K562 (cell line): ENCODE measurements around the gene TEX264. TPM values are rescaled to one million over a fixed set of nuclear protein-coding genes. Genes with fewer than 3 reads are reported as not detected.

Source experiments
- ATAC-seq: fragments of 200-7000 bp; cut with Tn5 transposase; 3 replicates; pipeline ENCODE4 v1.9.1; 2020; ENCODE audit warnings: moderate library complexity
- BruUV-seq: library from RNA; stranded (reverse); fragments of 400-500 nt; replicated peaks from 2 replicates; lab custom pipeline; 2021; lab: Mats Ljungman, UMichigan
- CTCF ChIA-PET: fragments of 300-600 bp; formaldehyde crosslinking; extraction: SDS; loops from one replicate; lab custom pipeline; 2021; ENCODE audit warnings: low intra/inter-chr PET ratio; lab: Yijun Ruan, JAX
- POLR2A ChIA-PET: fragments of 300-600, 350-650 bp; sonication (Branson Sonifier 250); formaldehyde crosslinking; extraction: SDS; loops from one replicate; lab custom pipeline; 2021; ENCODE audit warnings: antibody characterized with exemption, inconsistent platforms; lab: Yijun Ruan, JAX
- DNase-seq, 4 experiments: peaks; one replicate each; pipeline versions ENCODE4 v3.0.0 to v3.0.0-alpha.2; 2011 to 2018; ENCODE audit warnings: low spot score in 3 of 4, mixed read lengths in 3 of 4; ENCODE audit errors: extremely low read depth in 1 of 4
- FAIRE-seq: peaks from 2 replicates; lab custom pipeline; 2011; peaks lifted over from hg19 to GRCh38; lab: Jason Lieb, UNC
- H2AFZ ChIP-seq: 2 replicates; pipeline ENCODE4 v1.6.0; 2011; ENCODE audit warnings: low read depth, low read length, control low read depth, inconsistent platforms
- H3K27ac ChIP-seq: fragments of 200-600 bp; 3 replicates; pipeline ENCODE4 v1.8.0; 2011; ENCODE audit warnings: low read depth, mild to moderate bottlenecking, control low read depth, inconsistent platforms, low read length, moderate library complexity, mixed read lengths; ENCODE audit errors: extremely low read depth
- H3K27me3 ChIP-seq, 2 experiments: fragments of 300-600 bp in 1 of 2; 2 replicates in 1 of 2; 3 replicates in 1 of 2; pipeline versions ENCODE4 v1.6.0 to v1.8.0; 2011; ENCODE audit warnings: inconsistent platforms in 2 of 2, low read length in 2 of 2, mild to moderate bottlenecking in 1 of 2, mixed read lengths in 1 of 2, moderate library complexity in 1 of 2; ENCODE audit not compliant: control insufficient read depth in 2 of 2, insufficient read depth in 2 of 2
- H3K36me3 ChIP-seq: fragments of 300-600 bp; 3 replicates; pipeline ENCODE4 v1.8.0; 2011; ENCODE audit warnings: mild to moderate bottlenecking, low read length, inconsistent platforms; ENCODE audit not compliant: control insufficient read depth, insufficient read depth
- H3K4me1 ChIP-seq, 2 experiments: fragments of 200-600 bp in 1 of 2; replicated peaks in 1 of 2; 2 replicates in 1 of 2; 3 replicates in 1 of 2; pipeline versions ENCODE4 v1.5.1 to v1.8.0; 2011; ENCODE audit warnings: inconsistent platforms in 2 of 2, low read length in 2 of 2, mild to moderate bottlenecking in 1 of 2, mixed read lengths in 1 of 2, moderate library complexity in 1 of 2; ENCODE audit not compliant: control insufficient read depth in 2 of 2, insufficient read depth in 2 of 2
- H3K4me2 ChIP-seq: 2 replicates; pipeline ENCODE4 v1.6.1; 2011; ENCODE audit warnings: low read length, control low read depth, inconsistent platforms, mixed read lengths; ENCODE audit not compliant: insufficient read depth
- H3K4me3 ChIP-seq: fragments of 200-600 bp; sonication (generic), shearing (Covaris generic); 2 replicates; pipeline ENCODE4 v1.5.1; 2016; ENCODE audit warnings: control low read depth, inconsistent platforms
- H3K79me2 ChIP-seq: fragments of 200-600 bp; 3 replicates; pipeline ENCODE4 v1.8.0; 2011; ENCODE audit warnings: low read length, inconsistent platforms; ENCODE audit not compliant: control insufficient read depth, insufficient read depth
- H3K9ac ChIP-seq, 2 experiments: 2 replicates each; pipeline versions ENCODE4 v1.6.0 to v1.6.1; 2011; ENCODE audit warnings: low read depth in 2 of 2, low read length in 2 of 2, control low read depth in 1 of 2, inconsistent platforms in 1 of 2, mild to moderate bottlenecking in 1 of 2, mixed read lengths in 1 of 2; ENCODE audit not compliant: insufficient read depth in 1 of 2
- H3K9me1 ChIP-seq: one replicate; pipeline ENCODE4 v1.6.0; 2011; ENCODE audit warnings: inconsistent platforms, mild to moderate bottlenecking, low read length, moderate library complexity; ENCODE audit not compliant: control insufficient read depth, insufficient read depth
- H3K9me3 ChIP-seq: replicated peaks from 2 replicates; pipeline ENCODE4 v1.5.1; 2011; ENCODE audit warnings: low read depth, low read length, inconsistent platforms; ENCODE audit not compliant: control insufficient read depth, insufficient read depth
- H4K20me1 ChIP-seq: replicated peaks from 2 replicates; pipeline ENCODE4 v1.6.1; 2011; ENCODE audit warnings: low read length, inconsistent platforms, mixed read lengths; ENCODE audit not compliant: control insufficient read depth, insufficient read depth
- EHMT2 ChIP-seq: fragments of 450-650 bp; IDR thresholded peaks from 2 replicates; pipeline ENCODE4 v1.6.1; 2018; ENCODE audit warnings: antibody characterized with exemption
- MCM5 ChIP-seq: fragments of 450-650 bp; IDR thresholded peaks from 2 replicates; pipeline ENCODE4 v1.6.1; 2016; ENCODE audit warnings: low read depth
- ZNF232 ChIP-seq: sonication (generic); formaldehyde crosslinking; IDR thresholded peaks from 2 replicates; pipeline ENCODE4 v1.8.0; 2022; ENCODE audit warnings: mild to moderate bottlenecking, missing genetic modification reagents
- WGBS: fragments of 100-300 bp; shearing (Covaris generic); methylation state at CpG from one replicate; pipeline ENCODE4 v1.1.6; 2016; ENCODE audit warnings: low coverage, mixed read lengths; ENCODE audit not compliant: insufficient coverage; ENCODE audit errors: missing lambda C conversion rate; 5-methylcytosine and 5-hydroxymethylcytosine counted together
- in situ Hi-C: fragments of 300-500 bp; cut with MboI; formaldehyde crosslinking; loops from 4 replicates; pipeline ENCODE4 v1.15.0; 2018; ENCODE audit warnings: inconsistent platforms, mixed read lengths
- intact Hi-C: fragments of 100-400 bp; cut with micrococcal nuclease; formaldehyde crosslinking; loops from 2 replicates; pipeline ENCODE4 v1.14.2; 2022
- polyA plus RNA-seq, 8 experiments: library from polyadenylated mRNA; depleted of rRNA in 4 of 8; stranded (reverse) in 5 of 8; unstranded in 3 of 8; fragments of >200 nt; fragmentation: Nextera tagmentation in 2 of 8; fragmentation: Illumina TruSeq in 1 of 8; extraction: Ambion mirVana in 2 of 8; extraction: Trizol in 1 of 8; gene quantifications; 2 replicates each; pipeline versions ENCODE4 v1.2.1 to v1.2.3, GENCODE V29; 2011 to 2014; ENCODE audit warnings: inconsistent platforms in 1 of 8, missing spikeins in 1 of 8
- total RNA-seq, 7 experiments: library from RNA; depleted of rRNA in 6 of 7; stranded (reverse); fragments of >200 nt in 6 of 7; fragmentation: Illumina TruSeq in 2 of 7; extraction: Trizol in 2 of 7; gene quantifications; 2 replicates each; pipeline versions ENCODE4 v1.2.1 to v1.2.3, GENCODE V29; 2011 to 2021; ENCODE audit warnings: low replicate concordance in 1 of 7
- TF ChIP-seq, protein P1 (sequence below): fragments of 150-350 bp; IDR thresholded peaks from 2 replicates; pipeline ENCODE4 v1.6.1; 2014; ENCODE audit warnings: low read depth, mild to moderate bottlenecking, low read length, borderline replicate concordance
- TF ChIP-seq, protein P2 (sequence below): sonication (generic); formaldehyde crosslinking; IDR thresholded peaks from 2 replicates; pipeline ENCODE4 v1.8.1; 2023; ENCODE audit warnings: mild to moderate bottlenecking, missing genetic modification reagents, moderate library complexity
- TF ChIP-seq, protein P3 (sequence below): sonication (generic); formaldehyde crosslinking; IDR thresholded peaks from 2 replicates; pipeline ENCODE4 v1.9.0; 2022; ENCODE audit warnings: mild to moderate bottlenecking, missing genetic modification reagents

The TEX264 gene
- total and polyA plus RNA-seq, 9 of the 15 experiments (the other 6 are each of a cell fraction or from before 2014, with no cell fraction given) = 4.1 to 47.0 (median 31.0) TPM

DNA sequence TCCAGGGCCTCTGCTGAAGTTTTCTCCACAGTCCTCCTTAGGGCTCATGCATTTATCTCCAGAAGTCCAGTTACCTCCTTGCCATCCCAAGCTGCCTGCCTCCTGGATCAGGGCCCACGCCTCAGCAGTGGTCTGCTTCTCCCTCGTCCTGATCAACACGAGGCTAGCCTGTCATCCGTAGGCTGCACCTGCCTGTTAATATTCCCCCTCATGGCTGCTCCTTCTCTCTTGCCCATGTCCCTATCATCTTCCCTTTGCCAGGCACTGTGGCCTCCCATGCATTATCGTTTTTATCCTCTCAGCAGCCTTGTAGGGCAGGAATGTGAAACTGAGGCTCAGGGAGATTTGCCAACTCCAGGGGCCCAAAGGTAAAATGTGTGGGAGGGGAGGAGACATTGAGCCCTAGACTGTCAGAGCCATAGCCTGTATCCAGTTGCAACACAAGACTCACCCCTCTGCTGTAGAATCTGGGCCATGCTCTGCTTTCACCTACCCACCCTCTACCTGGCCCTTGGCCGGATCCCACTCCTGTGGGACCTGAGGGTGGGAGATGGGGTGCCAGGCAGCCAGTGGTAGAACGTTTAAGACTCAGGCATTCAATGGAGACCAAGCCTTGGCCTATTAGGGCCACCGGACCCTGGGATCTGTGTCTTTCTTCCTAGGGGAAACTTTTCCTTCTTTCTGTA, 40.4 kb downstream of the TEX264 start (continued):
- TF ChIP-seq, protein P1, sequence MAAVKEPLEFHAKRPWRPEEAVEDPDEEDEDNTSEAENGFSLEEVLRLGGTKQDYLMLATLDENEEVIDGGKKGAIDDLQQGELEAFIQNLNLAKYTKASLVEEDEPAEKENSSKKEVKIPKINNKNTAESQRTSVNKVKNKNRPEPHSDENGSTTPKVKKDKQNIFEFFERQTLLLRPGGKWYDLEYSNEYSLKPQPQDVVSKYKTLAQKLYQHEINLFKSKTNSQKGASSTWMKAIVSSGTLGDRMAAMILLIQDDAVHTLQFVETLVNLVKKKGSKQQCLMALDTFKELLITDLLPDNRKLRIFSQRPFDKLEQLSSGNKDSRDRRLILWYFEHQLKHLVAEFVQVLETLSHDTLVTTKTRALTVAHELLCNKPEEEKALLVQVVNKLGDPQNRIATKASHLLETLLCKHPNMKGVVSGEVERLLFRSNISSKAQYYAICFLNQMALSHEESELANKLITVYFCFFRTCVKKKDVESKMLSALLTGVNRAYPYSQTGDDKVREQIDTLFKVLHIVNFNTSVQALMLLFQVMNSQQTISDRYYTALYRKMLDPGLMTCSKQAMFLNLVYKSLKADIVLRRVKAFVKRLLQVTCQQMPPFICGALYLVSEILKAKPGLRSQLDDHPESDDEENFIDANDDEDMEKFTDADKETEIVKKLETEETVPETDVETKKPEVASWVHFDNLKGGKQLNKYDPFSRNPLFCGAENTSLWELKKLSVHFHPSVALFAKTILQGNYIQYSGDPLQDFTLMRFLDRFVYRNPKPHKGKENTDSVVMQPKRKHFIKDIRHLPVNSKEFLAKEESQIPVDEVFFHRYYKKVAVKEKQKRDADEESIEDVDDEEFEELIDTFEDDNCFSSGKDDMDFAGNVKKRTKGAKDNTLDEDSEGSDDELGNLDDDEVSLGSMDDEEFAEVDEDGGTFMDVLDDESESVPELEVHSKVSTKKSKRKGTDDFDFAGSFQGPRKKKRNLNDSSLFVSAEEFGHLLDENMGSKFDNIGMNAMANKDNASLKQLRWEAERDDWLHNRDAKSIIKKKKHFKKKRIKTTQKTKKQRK = no peak
- TF ChIP-seq EHMT2 = no peak

DNA sequence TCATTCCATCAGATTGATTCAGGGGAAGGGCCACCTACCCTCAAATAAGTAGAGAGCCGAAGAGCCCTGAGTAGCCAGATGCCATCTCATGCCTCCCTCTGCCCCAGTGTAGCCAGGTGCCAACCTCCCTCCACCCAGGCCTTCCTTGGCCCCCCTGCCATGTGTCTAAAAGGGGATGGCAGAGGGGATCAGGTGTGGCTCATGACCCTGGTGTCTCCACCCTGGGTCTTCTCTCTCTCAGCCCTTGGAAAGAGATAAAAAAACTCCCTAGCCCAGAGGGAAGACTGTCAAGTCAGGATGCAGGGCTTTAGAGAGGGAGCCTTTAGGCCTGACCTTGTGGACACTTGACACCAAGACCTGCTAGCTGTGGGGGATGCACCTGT, 41.0 kb downstream of the TEX264 start:
- H3K36me3 ChIP-seq = no peaks in the 10 kb centered on the region
- peaks cover 0 to 51% of the 10 kb centered on the region in 2 experiments; a peak in 4 of 5 replicates for H3K27me3 ChIP-seq
- no peaks in the 10 kb centered on the region for H3K79me2 ChIP-seq
- H3K9me3 ChIP-seq = no peaks in the 10 kb centered on the region
- H3K4me1 ChIP-seq = peaks cover 0 to 2% of the 10 kb centered on the region in 2 experiments; a peak in 2 of 5 replicates
- no peaks in the 10 kb centered on the region for H3K9me1 ChIP-seq
- 0 out of 2 replicates have a peak, but pooled peaks cover 6% of the 10 kb centered on the region for H4K20me1 ChIP-seq
- intact Hi-C loops = no loop called here
- no peak for DNase-seq
- H3K27ac ChIP-seq = no peak overlapping the region
- CTCF ChIA-PET = interaction anchor here (0.6 kb wide), 1 partner anchor 88 kb away, joined by 3 read pairs; no protein-coding TSS in a partner anchor
- no TSS peak for BruUV-seq
- H3K9ac ChIP-seq = no peak overlapping the region
- ATAC-seq = no peak
- H3K4me3 ChIP-seq = no peak overlapping the region
- POLR2A ChIA-PET = no interaction called here
- no peak overlapping the region for H3K4me2 ChIP-seq
- in situ Hi-C loops = no loop called here
- TF ChIP-seq ZNF232 (CRISPR knock-in tag) = no peak
- TF ChIP-seq, protein P2, sequence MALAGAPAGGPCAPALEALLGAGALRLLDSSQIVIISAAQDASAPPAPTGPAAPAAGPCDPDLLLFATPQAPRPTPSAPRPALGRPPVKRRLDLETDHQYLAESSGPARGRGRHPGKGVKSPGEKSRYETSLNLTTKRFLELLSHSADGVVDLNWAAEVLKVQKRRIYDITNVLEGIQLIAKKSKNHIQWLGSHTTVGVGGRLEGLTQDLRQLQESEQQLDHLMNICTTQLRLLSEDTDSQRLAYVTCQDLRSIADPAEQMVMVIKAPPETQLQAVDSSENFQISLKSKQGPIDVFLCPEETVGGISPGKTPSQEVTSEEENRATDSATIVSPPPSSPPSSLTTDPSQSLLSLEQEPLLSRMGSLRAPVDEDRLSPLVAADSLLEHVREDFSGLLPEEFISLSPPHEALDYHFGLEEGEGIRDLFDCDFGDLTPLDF (CRISPR knock-in tag) = no peak
- TF ChIP-seq MCM5 = no peak
- TF ChIP-seq, protein P3, sequence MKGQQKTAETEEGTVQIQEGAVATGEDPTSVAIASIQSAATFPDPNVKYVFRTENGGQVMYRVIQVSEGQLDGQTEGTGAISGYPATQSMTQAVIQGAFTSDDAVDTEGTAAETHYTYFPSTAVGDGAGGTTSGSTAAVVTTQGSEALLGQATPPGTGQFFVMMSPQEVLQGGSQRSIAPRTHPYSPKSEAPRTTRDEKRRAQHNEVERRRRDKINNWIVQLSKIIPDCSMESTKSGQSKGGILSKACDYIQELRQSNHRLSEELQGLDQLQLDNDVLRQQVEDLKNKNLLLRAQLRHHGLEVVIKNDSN (CRISPR knock-in tag) = no peak
- FAIRE-seq = no peak
- H2AFZ ChIP-seq = no peak overlapping the region
- 0% methylated on average over 1 of the region's 1 CpG for WGBS
